Renal pelvis (tissue), 4 donors: ENCODE results near the gene CCDC175. TPM values are rescaled to one million over a fixed set of nuclear protein-coding genes. Genes with fewer than 3 reads are reported as not detected.

ENCODE experiments used
- DNase-seq: peaks from one replicate; pipeline ENCODE4 v3.0.0-alpha.2; 2013
- polyA plus RNA-seq, 3 donors: library from polyadenylated mRNA; unstranded; fragments of 120-200 nt; gene quantifications; one replicate each; pipeline ENCODE4 v1.2.1, GENCODE V29; 2013; ENCODE audit not compliant: insufficient read length in 3 of 3

CCDC175 gene
- polyA plus RNA-seq, 3 donors: 0.57 to 0.73 (median 0.60) TPM

DNA sequence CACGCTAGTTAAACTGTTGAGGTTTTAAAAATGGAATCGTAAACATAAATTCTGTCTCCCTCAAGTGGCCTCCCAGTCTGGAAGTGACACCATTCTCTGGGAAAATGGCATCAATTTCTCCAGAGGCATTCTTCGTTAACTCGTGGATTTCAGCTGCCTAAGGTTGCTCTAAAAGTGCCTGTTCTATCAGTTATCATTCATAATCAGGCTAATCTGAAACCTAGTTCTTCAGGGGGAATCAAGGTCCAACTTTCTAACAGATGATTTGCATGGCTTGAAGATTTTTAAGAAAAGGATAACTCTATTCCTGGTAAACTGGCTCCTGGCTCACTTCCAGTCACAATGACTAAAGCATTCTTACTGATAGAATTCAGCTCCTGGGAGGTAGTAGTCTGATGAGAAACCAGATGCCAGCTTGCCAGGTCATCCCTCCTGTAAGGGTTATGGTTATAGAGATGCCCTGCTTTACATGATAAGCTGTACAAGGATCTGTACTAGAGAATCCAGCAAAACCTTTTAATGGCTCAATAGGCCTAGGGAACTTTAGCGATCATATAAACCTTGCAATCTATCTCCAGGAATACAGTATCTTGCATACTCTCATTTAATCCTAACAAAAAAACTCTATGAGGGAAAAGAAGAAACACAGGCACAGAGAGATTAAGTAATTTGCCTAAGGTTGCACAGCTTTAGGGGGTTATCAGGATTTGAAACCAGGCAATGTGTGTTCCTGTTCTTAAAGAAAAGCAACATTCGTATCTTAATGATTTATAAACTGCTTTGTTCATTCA, 93.9 kb downstream of the CCDC175 start:
- DNase-seq: no peak

DNA sequence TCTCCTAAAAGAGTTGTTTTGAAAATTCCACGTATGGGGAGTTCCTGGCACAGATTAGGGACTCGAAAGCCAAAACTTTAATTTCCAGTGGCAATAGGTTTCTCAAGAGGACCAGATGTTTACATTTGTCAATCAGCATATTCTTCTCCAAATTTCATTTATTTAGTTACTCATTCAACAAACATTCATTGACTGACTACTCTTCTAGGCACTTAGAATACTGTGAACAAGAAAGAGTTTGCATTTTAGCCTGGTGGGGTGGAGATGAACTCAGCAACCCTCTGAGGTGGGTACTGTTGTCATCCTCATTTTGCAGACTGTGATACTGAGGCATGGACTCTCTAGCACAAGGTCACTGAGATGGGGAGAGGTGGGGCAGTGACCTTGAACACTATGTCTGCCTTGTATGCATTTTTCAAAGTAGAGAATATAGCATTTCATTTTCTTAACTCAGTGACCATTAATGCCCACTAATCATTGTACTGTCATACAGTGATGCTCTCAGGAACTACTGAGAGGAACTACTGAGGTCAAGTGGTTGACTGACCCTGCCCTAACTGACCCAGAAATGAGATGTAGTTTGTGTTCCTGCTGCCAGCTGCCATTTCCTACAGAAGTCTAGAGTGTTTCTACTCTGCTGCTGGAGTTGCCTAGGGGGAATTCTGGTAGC, 94.6 kb downstream of the CCDC175 start:
- DNase-seq: no peak

DNA sequence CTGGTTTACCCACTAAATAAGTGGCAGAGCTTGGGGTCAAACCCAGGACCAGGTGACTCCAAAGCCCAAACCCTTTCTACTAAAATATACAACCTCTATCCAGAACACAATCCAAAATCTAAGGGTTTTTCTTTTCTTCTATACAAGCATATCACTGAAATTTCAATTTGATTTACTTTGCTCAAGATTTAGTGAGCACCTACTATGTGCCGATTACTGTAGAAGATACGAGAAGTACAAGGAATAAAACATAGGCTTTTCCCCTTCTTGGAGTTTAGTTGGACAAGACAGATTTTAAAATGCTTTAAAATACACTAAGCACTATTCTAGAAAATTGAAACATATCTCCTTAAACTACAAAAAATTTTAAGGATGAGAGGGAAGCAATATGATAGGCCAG, 95.2 kb downstream of the CCDC175 start:
- no peak for DNase-seq

DNA sequence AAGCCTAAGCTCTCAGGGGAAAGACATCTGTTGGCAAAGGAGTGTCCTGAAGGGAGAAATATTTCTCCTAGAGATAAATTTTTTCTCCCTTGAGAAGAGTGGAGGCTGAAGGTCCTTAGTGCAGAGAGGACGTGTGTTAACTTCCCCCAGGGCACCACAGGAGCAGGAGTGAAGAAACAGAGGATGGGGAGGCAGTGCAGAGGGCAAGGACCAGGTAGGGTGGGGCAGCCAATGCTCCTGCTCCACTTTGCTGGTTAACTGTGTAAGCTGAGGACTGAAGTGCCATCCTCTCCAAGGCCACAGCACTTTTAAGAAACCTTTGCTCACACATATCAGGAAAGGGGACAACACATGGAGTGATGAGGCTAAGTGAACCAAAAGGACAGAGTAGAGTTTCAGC, 96.4 kb downstream of the CCDC175 start:
- DNase-seq: no peak

DNA sequence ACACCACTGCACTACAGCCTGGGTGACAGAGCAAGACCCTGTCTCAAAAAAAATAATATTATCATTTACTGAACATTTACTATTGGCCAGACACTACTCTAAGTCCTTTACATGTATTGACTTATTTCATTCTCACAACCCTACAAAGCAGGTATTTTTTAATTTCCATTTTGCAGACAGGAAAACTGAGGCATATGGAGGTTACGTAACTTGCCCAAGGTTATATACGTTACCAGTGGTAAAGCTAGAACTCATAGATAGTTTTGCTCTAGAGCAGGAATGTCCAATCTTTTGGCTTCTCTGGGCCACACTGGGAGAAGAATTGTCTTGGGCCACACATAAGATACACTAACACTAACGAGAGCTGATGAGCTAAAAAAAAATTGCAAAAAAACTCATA, 98.1 kb downstream of the CCDC175 start:
- DNase-seq: no peak

DNA sequence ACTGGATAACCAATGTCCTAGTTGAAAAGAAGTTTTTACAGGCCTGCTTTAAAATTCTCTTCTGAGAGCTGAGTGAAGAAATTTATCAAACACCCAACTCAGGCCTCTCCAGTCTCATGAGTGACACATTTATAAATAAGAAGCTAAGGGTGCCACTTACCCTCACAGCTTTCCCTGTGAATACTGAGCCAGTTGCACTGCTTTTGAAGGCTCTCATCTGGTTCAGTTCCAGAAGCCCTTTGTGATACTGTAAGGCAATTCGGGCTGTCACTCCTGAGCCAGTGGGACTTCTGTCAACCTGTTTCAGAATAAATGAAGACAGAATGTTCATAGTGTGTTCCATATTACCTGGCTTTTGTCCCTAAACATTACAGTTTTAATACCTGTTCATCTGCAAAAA, 100.9 kb downstream of the CCDC175 start:
- DNase-seq: no peak

DNA sequence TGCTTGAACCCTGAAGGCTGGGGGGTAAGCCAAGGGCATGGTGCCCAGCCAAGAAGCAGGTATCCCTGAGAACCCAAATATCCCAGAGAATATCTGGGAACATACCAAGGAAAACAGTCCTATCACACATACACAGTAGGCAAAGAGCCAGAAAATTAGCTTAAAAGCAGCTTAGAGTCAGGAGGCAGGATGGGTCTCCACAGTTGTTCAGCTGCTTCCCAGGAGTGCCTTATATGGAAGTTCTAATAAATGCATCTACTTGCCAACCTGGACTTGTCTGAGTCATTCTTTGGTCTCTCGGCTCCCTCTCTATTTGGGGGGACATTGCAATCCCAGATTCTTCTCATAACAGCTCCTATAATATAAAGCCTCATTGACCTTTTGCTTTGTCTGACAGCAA, 102.4 kb downstream of the CCDC175 start:
- no peak for DNase-seq

DNA sequence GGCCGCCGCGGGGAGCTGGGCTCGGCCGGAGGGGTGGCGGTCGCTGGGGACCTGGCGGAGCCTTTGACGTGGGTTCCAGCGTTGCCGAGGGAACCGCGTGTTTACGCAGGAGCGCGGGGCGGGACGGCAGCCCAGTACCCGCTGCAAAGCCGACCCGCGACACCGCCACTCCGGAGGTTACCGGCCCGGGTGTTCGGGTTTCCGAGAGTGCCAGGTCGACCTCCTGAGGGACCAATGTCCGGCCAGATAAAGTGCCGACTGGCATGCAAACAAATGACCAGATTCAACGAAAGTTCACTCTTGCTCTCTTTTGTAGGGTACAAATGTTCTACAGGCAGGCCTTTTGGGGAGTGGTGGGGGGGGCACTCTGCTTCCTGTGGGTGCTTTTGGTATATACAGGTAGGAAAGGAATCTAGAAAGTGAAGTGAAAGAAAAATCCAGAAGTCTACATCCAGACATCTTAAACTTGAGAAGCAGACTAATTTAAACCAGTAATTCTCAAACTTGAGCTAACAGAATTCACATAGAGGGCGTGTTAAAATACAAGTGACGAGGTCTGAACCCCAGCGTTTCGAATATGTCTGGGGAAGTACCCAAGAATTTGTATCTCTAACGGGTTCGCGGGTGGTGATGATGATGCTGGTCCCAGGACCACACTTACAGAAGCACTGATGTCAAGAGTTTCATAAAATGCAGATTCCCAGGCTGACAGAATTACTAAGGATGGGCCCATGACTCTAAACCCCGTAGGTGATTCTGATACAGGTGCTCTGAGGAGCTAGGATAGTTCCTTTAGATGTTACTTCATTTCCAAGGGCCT, 111.1 kb downstream of the CCDC175 start, which contains the start of gene GPR135:
TSS of gene GPR135 (minus strand) at position 65 of the 820 bp plus-strand sequence. CDS start 154 bp downstream, outside the sequence.
- no peak for DNase-seq

DNA sequence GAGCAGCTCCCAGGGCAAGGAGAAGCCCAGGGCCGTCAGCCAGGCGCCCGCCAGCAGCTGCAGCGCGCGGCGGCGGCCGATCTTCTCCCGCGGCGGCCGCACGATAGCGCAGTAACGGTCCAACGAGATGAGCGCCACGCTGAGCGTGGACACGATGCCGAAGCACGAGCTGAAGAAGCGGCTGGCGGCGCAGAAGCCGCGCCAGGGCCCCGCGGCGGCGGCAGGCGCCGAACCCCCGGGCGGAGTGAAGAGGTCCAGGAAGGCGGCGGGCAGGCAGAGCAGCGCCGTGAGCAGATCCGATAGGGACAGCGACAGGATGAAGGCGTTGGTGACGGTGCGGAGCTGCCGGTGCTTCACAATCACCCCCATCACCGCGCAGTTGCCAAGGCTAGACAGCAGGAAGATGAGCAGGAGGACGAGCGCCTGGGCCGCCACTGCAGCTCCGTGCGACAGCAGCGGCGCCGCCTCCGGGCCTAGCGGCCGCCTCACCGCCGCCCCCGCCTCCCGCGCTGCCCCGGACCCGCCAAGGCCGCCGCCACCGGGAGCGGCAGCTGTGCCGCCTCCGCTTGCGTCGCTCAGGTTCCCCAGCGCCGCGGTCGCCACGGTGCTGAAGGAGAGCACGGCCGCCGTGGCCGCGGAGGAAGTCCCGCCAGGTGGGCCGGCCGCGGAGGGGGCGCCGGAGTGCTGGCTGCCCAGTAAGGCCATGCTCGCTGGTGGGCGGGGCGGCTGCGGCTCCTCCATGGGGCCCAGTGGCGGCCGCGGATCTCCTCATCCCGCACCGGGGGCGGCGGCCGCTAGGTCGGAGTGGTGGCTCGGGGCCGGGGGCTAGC, 111.9 kb downstream of the CCDC175 start:
- DNase-seq: peak; percentile 74

DNA sequence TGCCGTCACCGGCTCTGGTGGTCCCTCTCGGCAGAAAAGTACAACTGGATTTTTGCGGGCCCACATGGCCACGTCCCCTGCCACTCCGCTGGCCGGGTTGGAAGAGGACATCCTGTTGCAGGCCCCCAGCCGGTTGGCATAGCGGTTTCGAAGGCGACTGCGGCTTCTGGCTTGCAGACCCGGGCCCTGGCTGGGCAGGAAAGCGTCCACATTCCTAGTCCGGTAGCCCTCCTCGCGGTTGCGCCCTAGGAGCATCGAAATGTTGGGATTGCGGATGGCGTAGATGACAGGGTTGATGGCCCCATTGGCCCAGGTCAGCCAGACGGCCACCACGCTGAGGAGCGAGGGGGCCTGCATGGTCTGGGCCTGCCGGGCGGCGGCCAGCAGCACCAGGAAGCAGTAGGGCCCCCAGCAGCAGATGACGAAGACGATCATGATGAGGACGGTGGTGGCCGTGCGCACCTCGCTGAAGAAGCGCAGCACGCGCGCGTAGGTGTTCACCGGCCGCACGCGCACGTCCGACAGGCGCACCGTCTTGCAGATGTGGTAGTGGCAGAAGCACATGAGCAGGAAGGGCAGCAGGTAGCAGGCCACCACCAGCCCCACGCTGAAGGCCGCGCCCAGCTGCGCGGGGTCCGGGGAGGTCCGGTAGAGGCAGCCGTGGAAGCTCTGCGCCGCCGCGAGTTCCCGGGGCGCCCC, 112.7 kb downstream of the CCDC175 start:
- DNase-seq: no peak

DNA sequence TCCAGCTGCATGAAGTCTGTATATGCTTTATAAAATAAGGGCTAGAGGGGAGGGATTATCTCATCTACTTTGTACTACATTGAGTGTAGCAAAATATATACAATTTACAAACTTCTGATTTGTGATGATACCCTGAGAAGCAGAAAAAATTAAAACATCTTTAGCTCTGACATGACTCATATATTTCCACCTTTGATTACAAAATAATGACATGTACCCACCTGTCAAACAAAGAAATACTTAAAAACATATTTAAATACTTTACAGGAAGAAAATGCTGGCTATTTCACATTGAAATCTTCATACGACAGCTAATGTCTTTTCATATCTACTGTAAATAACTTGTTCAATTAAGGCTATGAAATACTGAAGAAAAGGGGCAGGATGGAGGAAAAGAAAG, 114.7 kb downstream of the CCDC175 start:
- no peak for DNase-seq

DNA sequence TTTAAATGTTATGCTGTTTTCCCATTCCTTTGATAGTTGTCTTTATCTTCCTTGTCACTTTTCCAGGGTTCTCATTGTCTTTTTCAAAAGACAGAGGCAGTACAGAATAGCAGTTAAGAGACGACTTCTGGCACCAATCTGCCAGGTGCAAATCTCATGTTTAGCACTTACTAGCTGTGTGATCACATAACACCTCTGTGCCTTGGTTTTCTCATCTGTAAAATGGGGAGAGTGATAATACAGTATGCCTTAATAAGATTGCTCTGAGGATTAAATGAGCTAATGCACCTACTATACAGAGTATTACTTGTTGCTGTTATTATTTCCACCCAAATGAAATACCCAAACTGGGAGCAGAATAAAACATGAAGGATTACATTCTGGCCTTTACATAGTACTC, 116.2 kb downstream of the CCDC175 start:
- DNase-seq: no peak

DNA sequence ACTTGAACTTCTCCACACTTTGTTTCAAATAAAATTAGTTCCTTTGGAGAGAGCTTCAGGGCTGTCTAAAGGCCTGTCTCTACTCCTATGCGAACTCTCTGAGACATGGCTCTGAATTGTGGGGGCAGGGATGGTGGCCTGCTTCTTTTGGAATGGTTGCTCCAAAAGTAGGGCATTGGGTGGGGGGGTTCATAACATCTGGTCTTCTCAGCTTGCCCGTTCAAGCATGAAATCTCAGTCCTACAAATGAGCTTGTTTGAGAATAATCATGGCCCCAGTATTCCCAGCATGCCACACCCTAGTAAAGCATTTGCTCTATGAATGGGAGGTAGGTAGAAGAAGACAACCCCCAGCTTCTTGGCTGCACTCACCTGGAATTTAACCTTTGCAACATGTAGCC, 118.1 kb downstream of the CCDC175 start:
- no peak for DNase-seq

DNA sequence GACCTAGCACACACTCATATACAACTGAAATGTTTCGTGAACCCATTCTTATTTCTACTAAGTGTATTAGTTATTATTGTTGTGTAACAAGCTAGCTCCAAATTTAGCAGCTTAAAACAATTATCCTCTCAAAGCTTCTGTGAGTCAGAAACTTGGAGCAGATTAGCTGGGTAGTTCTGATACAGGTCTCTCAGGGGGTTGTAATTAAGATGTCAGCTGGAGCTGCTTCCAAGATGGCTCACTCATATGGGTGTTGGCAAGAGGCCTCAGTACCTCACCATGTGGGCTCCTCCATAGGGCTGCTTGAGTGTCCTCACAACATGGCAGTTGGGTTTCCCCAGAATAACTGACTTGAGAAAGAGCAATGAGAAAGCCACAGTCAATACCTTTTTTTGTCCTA, 121.2 kb downstream of the CCDC175 start:
- DNase-seq: no peak

Other genes starting within 250 kb of the CCDC175 start
- gene GPR135, start 111.4 kb downstream of the CCDC175 start, polyA plus RNA-seq: 1 to 10 TPM; 3.2 to 5.9 (median 5.2) TPM
- 10 to 100 TPM; 34.4 to 57.7 (median 55.4) TPM for gene L3HYPDH, start 92.4 kb downstream of the CCDC175 start, polyA plus RNA-seq
- gene JKAMP, start 92.3 kb downstream of the CCDC175 start, polyA plus RNA-seq: 10 to 100 TPM; 65.5 to 77.8 (median 74.4) TPM